DND-41 (cell line): Measurements from ENCODE around the gene OR11L1.

Experiments used
- ATAC-seq: fragments of 200-7000 bp; cut with Tn5 transposase; 3 replicates; pipeline ENCODE4 v1.9.1; 2021; ENCODE audit warnings: low read depth; ENCODE audit not compliant: insufficient read depth
- DNase-seq: peaks from one replicate; pipeline ENCODE4 v3.0.0-alpha.2; 2020
- H2AFZ ChIP-seq: 2 replicates; pipeline ENCODE4 v1.6.0; 2012; ENCODE audit warnings: low read depth, low read length
- H3K27ac ChIP-seq: 2 replicates; pipeline ENCODE4 v1.5.1; 2012; ENCODE audit warnings: low read length, inconsistent platforms
- H3K27me3 ChIP-seq: fragments of 200-600 bp; sonication (generic); 2 replicates; pipeline ENCODE4 v1.6.0; 2012; ENCODE audit warnings: low read length, mild to moderate bottlenecking, inconsistent platforms; ENCODE audit not compliant: insufficient read depth, poor library complexity
- H3K36me3 ChIP-seq: 2 replicates; pipeline ENCODE4 v1.5.1; 2012; ENCODE audit warnings: low read length, inconsistent platforms; ENCODE audit not compliant: insufficient read depth
- H3K4me1 ChIP-seq: 2 replicates; pipeline ENCODE4 v1.5.1; 2012; ENCODE audit warnings: mild to moderate bottlenecking, low read length; ENCODE audit not compliant: insufficient read depth
- H3K4me2 ChIP-seq: 2 replicates; pipeline ENCODE4 v1.6.0; 2012; ENCODE audit warnings: mild to moderate bottlenecking, moderate library complexity, low read length, inconsistent platforms; ENCODE audit not compliant: insufficient read depth
- H3K4me3 ChIP-seq, 2 experiments: fragments of 200-600 bp in 1 of 2; shearing (Covaris generic) in 1 of 2; 2 replicates each; pipeline ENCODE4 v1.5.1; 2012 to 2016; ENCODE audit warnings: inconsistent platforms in 2 of 2, low read length in 2 of 2, mild to moderate bottlenecking in 2 of 2, low read depth in 1 of 2, moderate library complexity in 1 of 2
- H3K79me2 ChIP-seq: 2 replicates; pipeline ENCODE4 v1.6.0; 2012; ENCODE audit warnings: low read length, inconsistent platforms; ENCODE audit not compliant: insufficient read depth
- H3K9ac ChIP-seq: 2 replicates; pipeline ENCODE4 v1.6.0; 2012; ENCODE audit warnings: low read depth, mild to moderate bottlenecking, inconsistent platforms, low read length, moderate library complexity
- H3K9me3 ChIP-seq: 2 replicates; pipeline ENCODE4 v1.5.1; 2012; ENCODE audit warnings: low read length, moderate library complexity, mild to moderate bottlenecking, inconsistent platforms; ENCODE audit not compliant: insufficient read depth, severe bottlenecking
- H4K20me1 ChIP-seq: 2 replicates; pipeline ENCODE4 v1.6.0; 2012; ENCODE audit warnings: low read length; ENCODE audit not compliant: insufficient read depth
- CTCF ChIP-seq: IDR thresholded peaks from 2 replicates; pipeline ENCODE4 v1.5.1; 2012; ENCODE audit warnings: borderline replicate concordance, low read length, moderate library complexity, mild to moderate bottlenecking; ENCODE audit not compliant: poor library complexity, severe bottlenecking; ENCODE audit errors: extremely low read depth
- EZH2 ChIP-seq: IDR thresholded peaks from 3 replicates; pipeline ENCODE4 v1.6.1; 2012; ENCODE audit warnings: borderline replicate concordance, low read depth, mild to moderate bottlenecking, moderate library complexity, low read length, inconsistent platforms; ENCODE audit not compliant: severe bottlenecking

Gene OR11L1

DNA sequence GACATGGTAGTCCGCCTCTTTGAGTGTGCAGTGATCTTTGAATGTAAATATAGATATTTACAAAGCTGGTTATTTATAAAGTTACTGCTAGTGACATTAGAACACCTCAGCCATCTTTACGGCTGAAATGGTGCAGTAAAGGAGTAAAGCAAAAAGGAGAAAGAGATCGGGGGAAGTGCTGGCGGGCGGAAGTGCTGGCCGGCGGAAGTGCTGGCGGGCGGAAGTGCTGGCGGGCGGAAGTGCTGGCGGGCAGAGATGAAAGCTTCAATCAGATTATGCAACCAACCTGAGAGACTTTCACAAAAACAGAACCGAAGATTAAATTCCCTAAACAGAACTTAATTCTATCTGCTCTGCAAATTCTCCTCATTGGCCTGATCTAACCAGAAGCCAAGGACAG is 16.3 kb downstream of the OR11L1 start:
- Histone ChIP-seq H3K4me1 (no peaks in the 10 kb centered on the region), H3K9me3 (no peaks in the 10 kb centered on the region), H3K79me2 (no peaks in the 10 kb centered on the region), H3K36me3 (no peaks in the 10 kb centered on the region), H4K20me1 (no peaks in the 10 kb centered on the region), H3K9ac (no peak overlapping the region), H3K4me2 (no peak overlapping the region), H3K27me3 (no peaks in the 10 kb centered on the region), H2AFZ (no peak overlapping the region), H3K27ac (no peak overlapping the region), H3K4me3 (no peak overlapping the region)
- TF ChIP-seq CTCF (no peak), EZH2 (no peak)
- ATAC-seq (no peak), DNase-seq (no peak)

GRCh38 chr1:247824023-247824422 is 17.7 kb downstream of the OR11L1 start, which contains the start of gene OR14A16:
Gene OR14A16 (minus strand): TSS chr1:247824119. CDS start chr1:247815729, 8,390 bp downstream.
- no peak for DNase-seq

GRCh38 chr1:247822060-247822459 is 19.6 kb downstream of the OR11L1 start:
- H3K4me2 ChIP-seq, result no peak overlapping the region
- H3K4me3 ChIP-seq, result no peak overlapping the region
- no peaks in the 10 kb centered on the region for H3K4me1 ChIP-seq
- no peak overlapping the region for H3K9ac ChIP-seq
- H3K36me3 ChIP-seq, result no peaks in the 10 kb centered on the region
- ATAC-seq (no peak), DNase-seq (no peak)
- H3K27ac ChIP-seq, result no peak overlapping the region
- no peaks in the 10 kb centered on the region for H3K79me2 ChIP-seq
- H4K20me1 ChIP-seq, result no peaks in the 10 kb centered on the region
- TF ChIP-seq EZH2 (no peak), CTCF (no peak)
- H2AFZ ChIP-seq, result no peak overlapping the region
- H3K9me3 ChIP-seq, result no peaks in the 10 kb centered on the region
- no peaks in the 10 kb centered on the region for H3K27me3 ChIP-seq

More at GRCh38 chr1:247824023-247824422, 17.7 kb downstream of the OR11L1 start, which contains the start of gene OR14A16:
- ATAC-seq, result no peak
- TF ChIP-seq CTCF (no peak), EZH2 (no peak)
- Histone ChIP-seq H2AFZ (no peak within 1 kb of the TSS), H3K79me2 (no peaks in the 10 kb centered on the region), H3K4me3 (no peak within 1 kb of the TSS), H3K27me3 (no peaks in the 10 kb centered on the region), H3K9ac (no peak within 1 kb of the TSS), H3K4me1 (no peaks in the 10 kb centered on the region), H3K4me2 (no peak within 1 kb of the TSS), H3K36me3 (no peaks in the 10 kb centered on the region), H3K9me3 (no peaks in the 10 kb centered on the region), H4K20me1 (no peaks in the 10 kb centered on the region), H3K27ac (no peak within 1 kb of the TSS)

GRCh38 chr1:247812637-247813036 is 29.1 kb downstream of the OR11L1 start:
- Histone ChIP-seq H4K20me1 (no peaks in the 10 kb centered on the region), H3K27ac (no peak overlapping the region), H3K79me2 (no peaks in the 10 kb centered on the region), H3K36me3 (no peaks in the 10 kb centered on the region), H3K9me3 (no peaks in the 10 kb centered on the region), H3K4me2 (no peak overlapping the region), H3K4me3 (no peak overlapping the region), H3K9ac (no peak overlapping the region), H3K27me3 (no peaks in the 10 kb centered on the region), H3K4me1 (no peaks in the 10 kb centered on the region), H2AFZ (no peak overlapping the region)
- DNase-seq (no peak), ATAC-seq (no peak)
- no peak for TF ChIP-seq CTCF
- no peak for TF ChIP-seq EZH2
